Trophoblast cell (in vitro differentiated cells and primary cell): ENCODE measurements around the gene ADD1.

Experiments used
- DNase-seq, 2 donors: peaks; one replicate each; pipeline ENCODE4 v3.0.0-alpha.2; 2016
- H2AFZ ChIP-seq: 2 replicates; pipeline ENCODE4 v1.6.1; 2013; ENCODE audit warnings: low read length, moderate library complexity, mild to moderate bottlenecking; ENCODE audit not compliant: insufficient read depth, poor library complexity
- H2AK5ac ChIP-seq: 2 replicates; pipeline ENCODE4 v1.6.1; 2013; ENCODE audit warnings: mild to moderate bottlenecking, low read length
- H2BK120ac ChIP-seq: 2 replicates; pipeline ENCODE4 v1.6.1; 2013; ENCODE audit warnings: low read length, mild to moderate bottlenecking, moderate library complexity; ENCODE audit not compliant: insufficient read depth, poor library complexity
- H2BK12ac ChIP-seq: 2 replicates; pipeline ENCODE4 v1.6.1; 2013; ENCODE audit warnings: mild to moderate bottlenecking, low read length, moderate library complexity
- H2BK5ac ChIP-seq: 2 replicates; pipeline ENCODE4 v1.6.1; 2013; ENCODE audit warnings: low read length, low read depth, moderate library complexity, mild to moderate bottlenecking; ENCODE audit not compliant: poor library complexity
- H3K14ac ChIP-seq: 2 replicates; pipeline ENCODE4 v1.6.1; 2013; ENCODE audit warnings: mild to moderate bottlenecking, low read length
- H3K18ac ChIP-seq: 2 replicates; pipeline ENCODE4 v1.6.1; 2013; ENCODE audit warnings: mild to moderate bottlenecking, low read length
- H3K23ac ChIP-seq: 2 replicates; pipeline ENCODE4 v1.6.1; 2013; ENCODE audit warnings: low read length
- H3K27ac ChIP-seq: 2 replicates; pipeline ENCODE4 v1.5.1; 2013; ENCODE audit warnings: low read depth, mild to moderate bottlenecking, inconsistent platforms, low read length, moderate library complexity
- H3K27me3 ChIP-seq: 2 replicates; pipeline ENCODE4 v1.6.1; 2013; ENCODE audit warnings: inconsistent platforms, mild to moderate bottlenecking, low read length, moderate library complexity; ENCODE audit not compliant: insufficient read depth
- H3K36me3 ChIP-seq, 2 experiments: 1 replicate in 1 of 2; 2 replicates in 1 of 2; pipeline ENCODE4 v1.6.1; 2013; ENCODE audit warnings: low read length in 2 of 2, mild to moderate bottlenecking in 2 of 2, moderate library complexity in 1 of 2; ENCODE audit not compliant: insufficient read depth in 2 of 2, control insufficient read depth in 1 of 2
- H3K4ac ChIP-seq: 2 replicates; pipeline ENCODE4 v1.6.1; 2013; ENCODE audit warnings: low read depth, mild to moderate bottlenecking, low read length, moderate library complexity
- H3K4me1 ChIP-seq, 2 experiments: 1 replicate in 1 of 2; 2 replicates in 1 of 2; pipeline ENCODE4 v1.6.1; 2013; ENCODE audit warnings: low read length in 2 of 2, mild to moderate bottlenecking in 2 of 2, moderate library complexity in 1 of 2; ENCODE audit not compliant: insufficient read depth in 2 of 2, control insufficient read depth in 1 of 2
- H3K4me2 ChIP-seq: 2 replicates; pipeline ENCODE4 v1.6.1; 2013; ENCODE audit warnings: inconsistent platforms, mild to moderate bottlenecking, low read length, moderate library complexity
- H3K4me3 ChIP-seq: 2 replicates; pipeline ENCODE4 v1.5.1; 2013; ENCODE audit warnings: mild to moderate bottlenecking, low read depth, low read length, inconsistent platforms
- H3K79me1 ChIP-seq: one replicate; pipeline ENCODE4 v1.6.1; 2013; ENCODE audit warnings: low read length
- H3K79me2 ChIP-seq: 2 replicates; pipeline ENCODE4 v1.6.1; 2013; ENCODE audit warnings: low read length, mild to moderate bottlenecking; ENCODE audit not compliant: control insufficient read depth, insufficient read depth, poor library complexity
- H3K9ac ChIP-seq: 2 replicates; pipeline ENCODE4 v1.6.1; 2013; ENCODE audit warnings: mild to moderate bottlenecking, low read length
- H3K9me3 ChIP-seq: 2 replicates; pipeline ENCODE4 v1.6.1; 2013; ENCODE audit warnings: low read depth, mild to moderate bottlenecking, control low read depth, inconsistent platforms, low read length; ENCODE audit not compliant: insufficient read depth
- H4K12ac ChIP-seq: 2 replicates; pipeline ENCODE4 v1.6.1; 2013; ENCODE audit warnings: low read depth, mild to moderate bottlenecking, low read length, moderate library complexity
- H4K8ac ChIP-seq: 2 replicates; pipeline ENCODE4 v1.6.1; 2013; ENCODE audit warnings: low read depth, mild to moderate bottlenecking, low read length, moderate library complexity
- H4K91ac ChIP-seq: one replicate; pipeline ENCODE4 v1.6.1; 2013; ENCODE audit warnings: low read depth, mild to moderate bottlenecking, low read length, moderate library complexity
- WGBS: extraction: QIAGEN DNeasy Blood & Tissue Kit; methylation state at CpG from one replicate; pipeline ENCODE4 v1.1.7; 2013; ENCODE audit warnings: missing lambda C conversion rate; ENCODE audit not compliant: insufficient read length, insufficient coverage; ENCODE audit errors: extremely low coverage; 5-methylcytosine and 5-hydroxymethylcytosine counted together

Gene ADD1

DNA sequence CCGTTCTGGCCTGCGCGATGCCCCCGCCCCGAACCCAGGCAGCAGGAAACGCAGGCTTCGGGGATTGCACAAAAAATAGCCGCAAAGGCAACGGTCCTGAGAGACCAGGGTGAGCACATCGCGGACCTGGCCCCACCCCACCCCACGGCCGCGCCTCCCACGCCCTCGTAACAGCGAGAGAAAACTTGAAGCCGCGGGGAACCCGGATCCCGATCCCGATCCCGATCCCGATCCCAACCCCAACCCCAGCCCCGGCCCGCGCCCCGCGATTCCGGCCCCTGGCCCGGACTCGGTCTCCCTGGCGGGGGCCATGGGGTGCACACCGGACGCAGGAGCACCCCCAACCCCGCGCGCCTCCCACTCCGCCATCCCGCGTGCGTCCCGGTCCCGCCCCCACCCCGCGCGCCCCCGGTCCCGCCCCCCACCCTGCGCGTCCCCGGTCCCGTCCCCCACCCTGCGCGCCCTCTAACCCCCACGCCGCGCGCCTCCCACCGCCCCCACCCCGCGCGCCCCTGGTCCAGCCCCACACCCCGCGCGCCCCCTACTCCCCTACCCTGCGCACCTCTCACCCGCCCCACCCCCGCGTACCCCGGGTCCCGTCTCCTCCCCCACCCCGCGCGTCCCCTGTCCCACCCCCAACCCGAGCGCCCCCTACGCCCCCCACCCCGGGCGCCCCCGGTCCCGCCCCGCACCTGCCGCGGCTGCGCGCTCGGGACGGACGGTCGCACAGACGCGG lies 90.6 kb downstream of the ADD1 start:
- peak overlapping the region; percentile 81 for H3K4me2 ChIP-seq
- H2AFZ ChIP-seq, result no peak overlapping the region
- peak overlapping the region; percentile 35 for H3K4ac ChIP-seq
- H3K4me1 ChIP-seq, result peaks cover 12 to 19% of the 10 kb centered on the region in 2 experiments
- no peak overlapping the region for H3K23ac ChIP-seq
- H4K12ac ChIP-seq, result peak overlapping the region; percentile 37
- peaks cover 7% of the 10 kb centered on the region for H3K79me2 ChIP-seq
- peaks cover 4% of the 10 kb centered on the region for H3K79me1 ChIP-seq
- peak overlapping the region; percentile 3 for H2AK5ac ChIP-seq
- H4K91ac ChIP-seq, result peak overlapping the region; percentile 52
- peak overlapping the region; percentile 4 for H3K14ac ChIP-seq
- no peaks in the 10 kb centered on the region for H3K27me3 ChIP-seq
- H2BK5ac ChIP-seq, result no peak overlapping the region
- H3K9ac ChIP-seq, result peak overlapping the region; percentile 49
- H3K27ac ChIP-seq, result no peak overlapping the region
- H2BK12ac ChIP-seq, result no peak overlapping the region
- peak overlapping the region; percentile 43 for H4K8ac ChIP-seq
- peak overlapping the region; percentile 94 for H3K4me3 ChIP-seq
- DNase-seq, result peak in 1 of 2 donors; percentile 53
- peaks cover 3% of the 10 kb centered on the region for H3K9me3 ChIP-seq
- WGBS, result no CpG with 5 or more reads among the region's 93 CpGs
- H3K36me3 ChIP-seq, result peaks cover 50 to 53% of the 10 kb centered on the region in 2 experiments
- H3K18ac ChIP-seq, result peak overlapping the region; percentile 56
- no peak overlapping the region for H2BK120ac ChIP-seq

DNA sequence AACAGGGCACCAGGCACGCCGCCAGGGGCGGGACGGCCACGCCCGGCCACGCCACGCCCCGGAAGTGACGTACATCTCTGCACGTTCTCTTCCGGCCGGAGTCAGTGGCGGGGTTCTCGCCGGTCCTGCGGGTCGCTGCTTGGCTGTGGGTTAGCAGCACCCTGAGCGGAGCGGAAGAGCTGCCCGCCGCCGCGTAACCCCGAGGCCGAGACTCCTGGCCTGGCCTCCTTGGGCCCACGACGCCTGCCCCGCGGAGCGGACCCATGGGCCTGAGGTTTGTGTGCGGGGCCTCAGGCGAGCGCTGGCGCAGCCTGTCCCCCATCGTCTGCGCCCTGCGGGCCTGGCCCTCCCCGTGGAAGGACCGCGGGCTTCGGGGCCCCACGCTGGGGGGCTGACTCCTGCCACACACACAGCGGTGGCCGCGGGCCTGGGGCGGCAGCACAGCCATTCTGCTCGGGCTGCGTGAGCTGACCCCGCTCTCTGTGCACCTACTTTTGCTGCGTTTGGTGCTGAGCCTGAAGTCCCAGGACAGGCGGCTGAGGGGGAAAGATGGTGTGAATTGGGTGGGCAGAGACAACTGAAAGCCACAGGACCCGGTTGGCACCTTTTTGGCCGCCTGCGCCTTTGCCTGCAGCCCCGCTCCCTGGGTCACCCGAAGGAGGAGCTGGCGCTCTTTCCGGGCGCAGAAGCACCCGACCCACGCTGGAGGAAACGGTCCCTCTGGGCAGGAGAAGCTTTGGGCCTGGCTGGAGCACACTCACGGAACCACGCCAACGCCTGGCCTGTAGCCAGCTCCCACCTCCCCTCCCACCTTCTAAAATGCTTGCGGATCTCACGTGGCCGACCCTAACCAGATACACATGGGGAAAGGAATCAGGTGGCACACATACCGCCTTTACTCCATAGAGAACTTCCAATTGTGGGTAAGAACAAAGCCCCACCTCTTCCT lies 91.4 kb downstream of the ADD1 start:
- Histone ChIP-seq H3K9ac (peak overlapping the region; percentile 95), H3K79me2 (peaks cover 7% of the 10 kb centered on the region), H4K91ac (peak overlapping the region; percentile 64), H3K27ac (peak overlapping the region; percentile 45), H3K4me3 (peak overlapping the region; percentile 94), H2BK120ac (no peak overlapping the region), H3K27me3 (no peaks in the 10 kb centered on the region), H3K9me3 (peaks cover 2% of the 10 kb centered on the region), H3K4ac (peak overlapping the region; percentile 31), H4K12ac (peak overlapping the region; percentile 43), H3K14ac (peak overlapping the region; percentile 56), H2BK12ac (no peak overlapping the region), H2AFZ (peak overlapping the region; percentile 51), H3K23ac (peak overlapping the region; percentile 35), H3K36me3 (peaks cover 52 to 55% of the 10 kb centered on the region in 2 experiments), H3K4me2 (peak overlapping the region; percentile 97), H4K8ac (peak overlapping the region; percentile 86), H2AK5ac (no peak overlapping the region), H3K18ac (peak overlapping the region; percentile 43), H3K4me1 (peaks cover 12 to 19% of the 10 kb centered on the region in 2 experiments), H3K79me1 (peaks cover 4% of the 10 kb centered on the region), H2BK5ac (peak overlapping the region; percentile 58)
- WGBS, result no CpG with 5 or more reads among the region's 70 CpGs
- DNase-seq, result peak; percentile 93 to 97

DNA sequence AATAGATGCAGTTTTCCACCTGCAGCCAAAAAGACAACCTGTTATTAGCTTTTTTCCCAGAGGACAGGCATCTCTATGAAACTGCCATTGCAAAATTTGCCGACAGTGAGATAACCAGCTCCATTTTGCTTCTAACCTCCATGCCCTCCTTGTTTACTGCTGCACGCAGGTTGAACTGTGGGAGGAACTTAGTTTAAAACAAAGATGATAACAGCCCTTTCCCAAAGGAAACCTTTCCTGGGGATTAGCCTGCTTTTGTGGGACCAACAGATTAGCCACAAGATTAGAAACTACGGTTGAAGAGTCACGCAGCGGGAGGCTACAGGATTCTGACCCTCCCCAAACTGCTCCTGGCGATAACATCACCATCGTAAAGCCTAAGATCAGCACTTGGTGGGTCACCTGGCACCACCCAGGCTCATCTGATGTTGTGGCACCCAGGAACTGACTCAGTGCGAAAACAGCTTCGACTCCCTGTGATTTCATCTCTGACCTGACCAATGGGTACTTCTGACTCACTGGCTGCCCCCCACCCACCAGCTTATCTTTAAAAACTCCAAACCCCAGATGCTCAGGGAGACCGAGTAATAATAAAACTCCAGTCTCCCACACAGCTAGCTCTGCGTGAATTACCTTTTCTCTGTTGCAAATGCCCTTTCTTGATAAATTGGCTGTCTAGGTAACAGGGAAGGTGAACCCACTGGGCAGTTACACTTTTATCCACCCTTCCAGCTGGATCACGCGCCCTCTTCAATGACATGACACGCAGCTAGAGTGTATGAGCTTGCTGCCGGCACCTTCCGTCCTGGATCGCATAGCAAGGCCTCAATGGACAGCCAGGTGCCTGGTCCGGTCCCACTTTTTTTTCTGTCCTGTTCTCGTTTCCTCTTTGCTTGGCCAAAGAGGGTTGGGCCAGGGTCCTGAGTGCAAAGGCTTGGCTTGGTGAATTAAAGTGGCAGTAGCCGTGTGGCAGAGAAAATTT lies 92.4 kb downstream of the ADD1 start:
- peaks cover 2% of the 10 kb centered on the region for H3K9me3 ChIP-seq
- no peak overlapping the region for H4K12ac ChIP-seq
- no peak overlapping the region for H3K14ac ChIP-seq
- peaks cover 12 to 19% of the 10 kb centered on the region in 2 experiments for H3K4me1 ChIP-seq
- H3K9ac ChIP-seq, result no peak overlapping the region
- H3K4ac ChIP-seq, result no peak overlapping the region
- no peak for DNase-seq
- no peak overlapping the region for H3K23ac ChIP-seq
- no peak overlapping the region for H3K27ac ChIP-seq
- H4K8ac ChIP-seq, result no peak overlapping the region
- no peak overlapping the region for H2BK12ac ChIP-seq
- peaks cover 53 to 56% of the 10 kb centered on the region in 2 experiments for H3K36me3 ChIP-seq
- no peaks in the 10 kb centered on the region for H3K27me3 ChIP-seq
- no peak overlapping the region for H2BK5ac ChIP-seq
- H3K79me2 ChIP-seq, result peaks cover 7% of the 10 kb centered on the region
- no peak overlapping the region for H3K18ac ChIP-seq
- no peak overlapping the region for H3K4me3 ChIP-seq
- H3K4me2 ChIP-seq, result peak overlapping the region; percentile 97
- no peak overlapping the region for H4K91ac ChIP-seq
- no peak overlapping the region for H2AK5ac ChIP-seq
- H2AFZ ChIP-seq, result no peak overlapping the region
- peaks cover 4% of the 10 kb centered on the region for H3K79me1 ChIP-seq
- no CpG with 5 or more reads among the region's 20 CpGs for WGBS
- no peak overlapping the region for H2BK120ac ChIP-seq
